HEK293 (cell line): ENCODE measurements around the gene ELAVL1.

Source experiments
- CTCF ChIA-PET: fragments of 350-600 bp; formaldehyde crosslinking; extraction: SDS; loops from one replicate; lab custom pipeline; 2021; ENCODE audit warnings: antibody characterized with exemption; lab: Yijun Ruan, JAX
- POLR2A ChIA-PET: fragments of 300-600 bp; formaldehyde crosslinking; extraction: SDS; loops from one replicate; lab custom pipeline; 2020; ENCODE audit warnings: antibody characterized with exemption, inconsistent platforms; lab: Yijun Ruan, JAX
- H3K27ac ChIP-seq: fragments of 200-500 bp; sonication (Bioruptor generic); 2 replicates; pipeline ENCODE4 v1.5.1; 2014; ENCODE audit warnings: low read depth, low read length, control low read depth, inconsistent platforms; ENCODE audit errors: extremely low read depth
- H3K36me3 ChIP-seq, 2 experiments: fragments of 200-500 bp in 1 of 2; sonication (Bioruptor generic) in 1 of 2; 1 replicate in 1 of 2; 2 replicates in 1 of 2; pipeline ENCODE4 v1.5.1; 2014 to 2017; ENCODE audit warnings: inconsistent platforms in 2 of 2, low read length in 2 of 2; ENCODE audit not compliant: control insufficient read depth in 2 of 2, insufficient read depth in 1 of 2
- H3K4me1 ChIP-seq: fragments of 200-500 bp; sonication (Bioruptor generic); 2 replicates; pipeline ENCODE4 v1.5.1; 2014; ENCODE audit warnings: mild to moderate bottlenecking, low read length, inconsistent platforms; ENCODE audit not compliant: control insufficient read depth, insufficient read depth
- H3K4me3 ChIP-seq: 2 replicates; pipeline ENCODE4 v1.5.1; 2011; ENCODE audit warnings: low read depth, mild to moderate bottlenecking, control low read depth, low read length, moderate library complexity
- H3K9me3 ChIP-seq: fragments of 200-500 bp; sonication (Bioruptor generic); 2 replicates; pipeline ENCODE4 v1.5.1; 2014; ENCODE audit warnings: low read depth, low read length, inconsistent platforms; ENCODE audit not compliant: control insufficient read depth, insufficient read depth
- GLI2 ChIP-seq: fragments of 450-650 bp; formaldehyde crosslinking; IDR thresholded peaks from 2 replicates; pipeline ENCODE4; 2017; ENCODE audit warnings: missing biosample characterization, missing genetic modification characterization, low read depth, borderline replicate concordance
- KLF16 ChIP-seq: fragments of 450-650 bp; formaldehyde crosslinking; IDR thresholded peaks from 2 replicates; pipeline ENCODE4 v1.5.1; 2017; ENCODE audit warnings: missing biosample characterization, missing genetic modification characterization
- KLF7 ChIP-seq: fragments of 450-650 bp; formaldehyde crosslinking; IDR thresholded peaks from 2 replicates; pipeline ENCODE4 v1.5.1; 2016; ENCODE audit warnings: missing biosample characterization, missing genetic modification characterization, borderline replicate concordance
- ZIC2 ChIP-seq: fragments of 450-650 bp; formaldehyde crosslinking; IDR thresholded peaks from 2 replicates; pipeline ENCODE4 v1.5.1; 2016; ENCODE audit warnings: missing biosample characterization, missing genetic modification characterization
- ZNF211 ChIP-seq: fragments of 450-650 bp; formaldehyde crosslinking; IDR thresholded peaks from 2 replicates; pipeline ENCODE4 v1.5.1; 2016; ENCODE audit warnings: low read depth, missing biosample characterization, missing genetic modification characterization
- ZNF223 ChIP-seq: fragments of 450-650 bp; formaldehyde crosslinking; IDR thresholded peaks from 2 replicates; pipeline ENCODE4 v1.5.1; 2016; ENCODE audit warnings: missing biosample characterization, missing genetic modification characterization
- ZNF23 ChIP-seq: fragments of 450-650 bp; formaldehyde crosslinking; IDR thresholded peaks from 2 replicates; pipeline ENCODE4 v1.5.1; 2016; ENCODE audit warnings: missing biosample characterization, missing genetic modification characterization, borderline replicate concordance
- ZNF239 ChIP-seq: fragments of 450-650 bp; formaldehyde crosslinking; IDR thresholded peaks from 2 replicates; pipeline ENCODE4 v1.5.1; 2016; ENCODE audit warnings: missing biosample characterization, missing genetic modification characterization
- ZNF354C ChIP-seq: fragments of 450-650 bp; formaldehyde crosslinking; IDR thresholded peaks from 2 replicates; pipeline ENCODE4 v1.5.1; 2016; ENCODE audit warnings: missing biosample characterization, missing genetic modification characterization, low read depth, borderline replicate concordance
- ZNF394 ChIP-seq: fragments of 450-650 bp; formaldehyde crosslinking; IDR thresholded peaks from 2 replicates; pipeline ENCODE4 v1.5.1; 2016; ENCODE audit warnings: missing biosample characterization, missing genetic modification characterization, mild to moderate bottlenecking, moderate library complexity, borderline replicate concordance
- ZNF423 ChIP-seq: fragments of 450-650 bp; formaldehyde crosslinking; IDR thresholded peaks from 2 replicates; pipeline ENCODE4 v1.5.1; 2016; ENCODE audit warnings: missing biosample characterization, missing genetic modification characterization
- ZNF433 ChIP-seq: fragments of 450-650 bp; formaldehyde crosslinking; IDR thresholded peaks from 2 replicates; pipeline ENCODE4 v1.5.1; 2016; ENCODE audit warnings: missing biosample characterization, missing genetic modification characterization, low read depth
- ZNF48 ChIP-seq: fragments of 450-650 bp; formaldehyde crosslinking; IDR thresholded peaks from 2 replicates; pipeline ENCODE4 v1.5.1; 2016; ENCODE audit warnings: missing biosample characterization, missing genetic modification characterization
- ZNF521 ChIP-seq: fragments of 450-650 bp; formaldehyde crosslinking; IDR thresholded peaks from 2 replicates; pipeline ENCODE4 v1.5.1; 2017; ENCODE audit warnings: missing biosample characterization, mild to moderate bottlenecking, missing genetic modification characterization
- ZNF530 ChIP-seq: fragments of 450-650 bp; formaldehyde crosslinking; IDR thresholded peaks from 2 replicates; pipeline ENCODE4 v1.5.1; 2016; ENCODE audit warnings: low read depth, missing biosample characterization, missing genetic modification characterization
- ZNF549 ChIP-seq: fragments of 450-650 bp; IDR thresholded peaks from 2 replicates; pipeline ENCODE4 v1.5.1; 2018; ENCODE audit warnings: missing biosample characterization, missing genetic modification characterization, mild to moderate bottlenecking, inconsistent platforms, moderate library complexity
- ZNF561 ChIP-seq: fragments of 450-650 bp; IDR thresholded peaks from 2 replicates; pipeline ENCODE4 v1.5.1; 2018; ENCODE audit warnings: missing biosample characterization, missing genetic modification characterization, borderline replicate concordance
- ZNF571 ChIP-seq: fragments of 450-650 bp; formaldehyde crosslinking; IDR thresholded peaks from 2 replicates; pipeline ENCODE4 v1.5.0; 2017; ENCODE audit warnings: missing biosample characterization, missing genetic modification characterization
- ZNF621 ChIP-seq: fragments of 450-650 bp; formaldehyde crosslinking; IDR thresholded peaks from 2 replicates; pipeline ENCODE4 v1.5.1; 2017; ENCODE audit warnings: missing biosample characterization, missing genetic modification characterization
- ZNF626 ChIP-seq: fragments of 450-650 bp; sonication (Bioruptor Pico); formaldehyde crosslinking; IDR thresholded peaks from 2 replicates; pipeline ENCODE4 v1.5.1; 2018; ENCODE audit warnings: missing biosample characterization, missing genetic modification characterization, inconsistent platforms
- ZNF629 ChIP-seq: fragments of 450-650 bp; formaldehyde crosslinking; IDR thresholded peaks from 2 replicates; pipeline ENCODE4 v1.5.1; 2017; ENCODE audit warnings: missing biosample characterization, missing genetic modification characterization
- ZNF654 ChIP-seq: fragments of 450-650 bp; formaldehyde crosslinking; IDR thresholded peaks from 2 replicates; pipeline ENCODE4 v1.5.1; 2016; ENCODE audit warnings: low read depth, missing biosample characterization, missing genetic modification characterization
- ZNF660 ChIP-seq: fragments of 450-650 bp; IDR thresholded peaks from 2 replicates; pipeline ENCODE4 v1.5.1; 2018; ENCODE audit warnings: missing biosample characterization, mild to moderate bottlenecking, missing genetic modification characterization
- ZNF664 ChIP-seq: fragments of 450-650 bp; formaldehyde crosslinking; IDR thresholded peaks from 2 replicates; pipeline ENCODE4 v1.5.1; 2016; ENCODE audit warnings: missing biosample characterization, missing genetic modification characterization
- ZNF677 ChIP-seq: fragments of 450-650 bp; IDR thresholded peaks from 2 replicates; pipeline ENCODE4 v1.5.0; 2018; ENCODE audit warnings: missing biosample characterization, mild to moderate bottlenecking, missing genetic modification characterization, moderate library complexity
- ZNF701 ChIP-seq: fragments of 450-650 bp; formaldehyde crosslinking; IDR thresholded peaks from 2 replicates; pipeline ENCODE4 v1.5.1; 2016; ENCODE audit warnings: missing biosample characterization, missing genetic modification characterization
- ZNF837 ChIP-seq: fragments of 450-650 bp; formaldehyde crosslinking; IDR thresholded peaks from 2 replicates; pipeline ENCODE4 v1.5.1; 2016; ENCODE audit warnings: missing biosample characterization, missing genetic modification characterization
- TF ChIP-seq, protein P1 (sequence below): fragments of 450-650 bp; formaldehyde crosslinking; IDR thresholded peaks from 2 replicates; pipeline ENCODE4 v1.5.1; 2017; ENCODE audit warnings: missing biosample characterization, mild to moderate bottlenecking, missing genetic modification characterization, moderate library complexity
- TF ChIP-seq, protein P2 (sequence below): fragments of 450-650 bp; formaldehyde crosslinking; IDR thresholded peaks from 2 replicates; pipeline ENCODE4 v1.5.1; 2017; ENCODE audit warnings: missing biosample characterization, missing genetic modification characterization
- TF ChIP-seq, protein P3 (sequence below): fragments of 450-650 bp; formaldehyde crosslinking; IDR thresholded peaks from 2 replicates; pipeline ENCODE4 v1.5.1; 2016; ENCODE audit warnings: missing biosample characterization, missing genetic modification characterization
- TF ChIP-seq, protein P4 (sequence below): fragments of 450-650 bp; formaldehyde crosslinking; IDR thresholded peaks from 2 replicates; pipeline ENCODE4 v1.5.1; 2016; ENCODE audit warnings: missing biosample characterization, missing genetic modification characterization

The ELAVL1 gene

GRCh38 chr19:7919610-7920518 is 85.6 kb downstream of the ELAVL1 start, which contains the start of gene SNAPC2:
SNAPC2 (plus strand) TSS chr19:7920338; CDS start chr19:7920367, 29 bp downstream.
- POLR2A ChIA-PET: interaction anchor here (0.5 to 3.5 kb wide), 20 partner anchors 8 to 594 kb away, joined by 3 to 36 read pairs (median 7); partner anchors contain the start of genes LRRC8E, MAP2K7, TIMM44 and ZNF414
- H3K27ac ChIP-seq: peak within 1 kb of the TSS; percentile 49; the same call in 1 of the 2 replicates
- CTCF ChIA-PET: interaction anchor here (0.7 to 3.1 kb wide), 11 partner anchors 8 to 351 kb away, joined by 3 to 25 read pairs (median 3); partner anchors contain the start of genes MAP2K7 and TIMM44
- H3K4me3 ChIP-seq: peak within 1 kb of the TSS; percentile 80
- H3K36me3 ChIP-seq: peaks cover 0 to 15% of the 10 kb centered on the region in 2 experiments; a peak in 1 of 3 replicates
- peaks cover 3% of the 10 kb centered on the region; the same call in 1 of the 2 replicates for H3K4me1 ChIP-seq
- H3K9me3 ChIP-seq: no peaks in the 10 kb centered on the region
- TF ChIP-seq ZNF677 (tag by site-specific recombination): no peak
- TF ChIP-seq ZNF626: no peak
- TF ChIP-seq ZNF23 (tag by site-specific recombination): no peak
- TF ChIP-seq ZNF521: no peak
- peak; percentile 40; the same call in 1 of the 2 replicates for TF ChIP-seq ZNF629 (tag by site-specific recombination)
- no peak for TF ChIP-seq ZNF394 (tag by site-specific recombination)
- TF ChIP-seq ZNF664 (tag by site-specific recombination): no peak
- TF ChIP-seq KLF7 (tag by site-specific recombination): peak; percentile 56; the same call in 1 of the 2 replicates
- no peak for TF ChIP-seq ZNF423 (tag by site-specific recombination)
- TF ChIP-seq ZNF549 (tag by site-specific recombination): no peak
- TF ChIP-seq, protein P1, sequence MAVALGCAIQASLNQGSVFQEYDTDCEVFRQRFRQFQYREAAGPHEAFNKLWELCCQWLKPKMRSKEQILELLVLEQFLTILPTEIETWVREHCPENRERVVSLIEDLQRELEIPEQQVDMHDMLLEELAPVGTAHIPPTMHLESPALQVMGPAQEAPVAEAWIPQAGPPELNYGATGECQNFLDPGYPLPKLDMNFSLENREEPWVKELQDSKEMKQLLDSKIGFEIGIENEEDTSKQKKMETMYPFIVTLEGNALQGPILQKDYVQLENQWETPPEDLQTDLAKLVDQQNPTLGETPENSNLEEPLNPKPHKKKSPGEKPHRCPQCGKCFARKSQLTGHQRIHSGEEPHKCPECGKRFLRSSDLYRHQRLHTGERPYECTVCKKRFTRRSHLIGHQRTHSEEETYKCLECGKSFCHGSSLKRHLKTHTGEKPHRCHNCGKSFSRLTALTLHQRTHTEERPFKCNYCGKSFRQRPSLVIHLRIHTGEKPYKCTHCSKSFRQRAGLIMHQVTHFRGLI (tag by site-specific recombination): no peak
- TF ChIP-seq, protein P2, sequence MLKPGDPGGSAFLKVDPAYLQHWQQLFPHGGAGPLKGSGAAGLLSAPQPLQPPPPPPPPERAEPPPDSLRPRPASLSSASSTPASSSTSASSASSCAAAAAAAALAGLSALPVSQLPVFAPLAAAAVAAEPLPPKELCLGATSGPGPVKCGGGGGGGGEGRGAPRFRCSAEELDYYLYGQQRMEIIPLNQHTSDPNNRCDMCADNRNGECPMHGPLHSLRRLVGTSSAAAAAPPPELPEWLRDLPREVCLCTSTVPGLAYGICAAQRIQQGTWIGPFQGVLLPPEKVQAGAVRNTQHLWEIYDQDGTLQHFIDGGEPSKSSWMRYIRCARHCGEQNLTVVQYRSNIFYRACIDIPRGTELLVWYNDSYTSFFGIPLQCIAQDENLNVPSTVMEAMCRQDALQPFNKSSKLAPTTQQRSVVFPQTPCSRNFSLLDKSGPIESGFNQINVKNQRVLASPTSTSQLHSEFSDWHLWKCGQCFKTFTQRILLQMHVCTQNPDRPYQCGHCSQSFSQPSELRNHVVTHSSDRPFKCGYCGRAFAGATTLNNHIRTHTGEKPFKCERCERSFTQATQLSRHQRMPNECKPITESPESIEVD (tag by site-specific recombination): no peak
- no peak for TF ChIP-seq ZNF837 (tag by site-specific recombination)
- TF ChIP-seq ZNF530: no peak
- TF ChIP-seq, protein P3, sequence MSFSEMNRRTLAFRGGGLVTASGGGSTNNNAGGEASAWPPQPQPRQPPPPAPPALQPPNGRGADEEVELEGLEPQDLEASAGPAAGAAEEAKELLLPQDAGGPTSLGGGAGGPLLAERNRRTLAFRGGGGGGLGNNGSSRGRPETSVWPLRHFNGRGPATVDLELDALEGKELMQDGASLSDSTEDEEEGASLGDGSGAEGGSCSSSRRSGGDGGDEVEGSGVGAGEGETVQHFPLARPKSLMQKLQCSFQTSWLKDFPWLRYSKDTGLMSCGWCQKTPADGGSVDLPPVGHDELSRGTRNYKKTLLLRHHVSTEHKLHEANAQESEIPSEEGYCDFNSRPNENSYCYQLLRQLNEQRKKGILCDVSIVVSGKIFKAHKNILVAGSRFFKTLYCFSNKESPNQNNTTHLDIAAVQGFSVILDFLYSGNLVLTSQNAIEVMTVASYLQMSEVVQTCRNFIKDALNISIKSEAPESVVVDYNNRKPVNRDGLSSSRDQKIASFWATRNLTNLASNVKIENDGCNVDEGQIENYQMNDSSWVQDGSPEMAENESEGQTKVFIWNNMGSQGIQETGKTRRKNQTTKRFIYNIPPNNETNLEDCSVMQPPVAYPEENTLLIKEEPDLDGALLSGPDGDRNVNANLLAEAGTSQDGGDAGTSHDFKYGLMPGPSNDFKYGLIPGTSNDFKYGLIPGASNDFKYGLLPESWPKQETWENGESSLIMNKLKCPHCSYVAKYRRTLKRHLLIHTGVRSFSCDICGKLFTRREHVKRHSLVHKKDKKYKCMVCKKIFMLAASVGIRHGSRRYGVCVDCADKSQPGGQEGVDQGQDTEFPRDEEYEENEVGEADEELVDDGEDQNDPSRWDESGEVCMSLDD (tag by site-specific recombination): no peak
- TF ChIP-seq, protein P4, sequence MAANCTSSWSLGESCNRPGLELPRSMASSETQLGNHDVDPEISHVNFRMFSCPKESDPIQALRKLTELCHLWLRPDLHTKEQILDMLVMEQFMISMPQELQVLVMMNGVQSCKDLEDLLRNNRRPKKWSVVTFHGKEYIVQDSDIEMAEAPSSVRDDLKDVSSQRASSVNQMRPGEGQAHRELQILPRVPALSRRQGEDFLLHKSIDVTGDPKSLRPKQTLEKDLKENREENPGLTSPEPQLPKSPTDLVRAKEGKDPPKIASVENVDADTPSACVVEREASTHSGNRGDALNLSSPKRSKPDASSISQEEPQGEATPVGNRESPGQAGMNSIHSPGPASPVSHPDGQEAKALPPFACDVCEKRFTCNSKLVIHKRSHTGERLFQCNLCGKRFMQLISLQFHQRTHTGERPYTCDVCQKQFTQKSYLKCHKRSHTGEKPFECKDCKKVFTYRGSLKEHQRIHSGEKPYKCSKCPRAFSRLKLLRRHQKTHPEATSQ (tag by site-specific recombination): no peak
- TF ChIP-seq GLI2 (tag by site-specific recombination): no peak
- TF ChIP-seq KLF16: peak; percentile 90
- peak; percentile 30; the same call in 1 of the 2 replicates for TF ChIP-seq ZIC2 (tag by site-specific recombination)
- no peak for TF ChIP-seq ZNF433
- no peak for TF ChIP-seq ZNF223 (tag by site-specific recombination)
- TF ChIP-seq ZNF660 (tag by site-specific recombination): peak; percentile 54
- no peak for TF ChIP-seq ZNF571 (tag by site-specific recombination)
- TF ChIP-seq ZNF211 (tag by site-specific recombination): no peak
- no peak for TF ChIP-seq ZNF621 (tag by site-specific recombination)
- no peak for TF ChIP-seq ZNF239 (tag by site-specific recombination)
- no peak for TF ChIP-seq ZNF48
- peak; percentile 72; the same call in 1 of the 2 replicates for TF ChIP-seq ZNF561
- no peak for TF ChIP-seq ZNF701 (tag by site-specific recombination)
- TF ChIP-seq ZNF354C (tag by site-specific recombination): no peak
- TF ChIP-seq ZNF654 (tag by site-specific recombination): no peak
